Peyer's patch (tissue), 4 donors: ENCODE measurements around the gene TRPC1.

Experiments used
- CTCF ChIP-seq, 6 experiments: fragments of 450-650 bp in 4 of 6; fragments of 200-600 bp in 2 of 6; sonication (generic) in 1 of 6; IDR thresholded peaks; one replicate each; pipeline ENCODE4 v1.5.1; 2017 to 2019; ENCODE audit warnings: antibody characterized with exemption in 6 of 6, mild to moderate bottlenecking in 3 of 6, moderate library complexity in 1 of 6
- POLR2A ChIP-seq, 2 donors: fragments of 450-650 bp; IDR thresholded peaks; one replicate each; pipeline ENCODE4 v1.5.1; 2017; ENCODE audit warnings: antibody characterized with exemption in 2 of 2, mild to moderate bottlenecking in 2 of 2, moderate library complexity in 2 of 2

GRCh38 chr3:142819179-142819578 is 95.3 kb downstream of the TRPC1 start:
- TF ChIP-seq POLR2A (IDR thresholded peaks at IDR 0.05) = no peak
- no peak for TF ChIP-seq CTCF (IDR thresholded peaks at IDR 0.05)
